CD4-positive, alpha-beta T cell treated with Interleukin-21 for 1 hour (primary cell): ENCODE measurements around the gene SORBS2.
"Not testable (repeated sequence)": the region's sequence is repeated elsewhere in the genome, so short reads cannot be mapped to it uniquely, and the experiment has no call there.

Source experiments
- DNase-seq: peaks from one replicate; pipeline ENCODE4 v3.0.0-alpha.2; 2020

The SORBS2 gene, protein sequence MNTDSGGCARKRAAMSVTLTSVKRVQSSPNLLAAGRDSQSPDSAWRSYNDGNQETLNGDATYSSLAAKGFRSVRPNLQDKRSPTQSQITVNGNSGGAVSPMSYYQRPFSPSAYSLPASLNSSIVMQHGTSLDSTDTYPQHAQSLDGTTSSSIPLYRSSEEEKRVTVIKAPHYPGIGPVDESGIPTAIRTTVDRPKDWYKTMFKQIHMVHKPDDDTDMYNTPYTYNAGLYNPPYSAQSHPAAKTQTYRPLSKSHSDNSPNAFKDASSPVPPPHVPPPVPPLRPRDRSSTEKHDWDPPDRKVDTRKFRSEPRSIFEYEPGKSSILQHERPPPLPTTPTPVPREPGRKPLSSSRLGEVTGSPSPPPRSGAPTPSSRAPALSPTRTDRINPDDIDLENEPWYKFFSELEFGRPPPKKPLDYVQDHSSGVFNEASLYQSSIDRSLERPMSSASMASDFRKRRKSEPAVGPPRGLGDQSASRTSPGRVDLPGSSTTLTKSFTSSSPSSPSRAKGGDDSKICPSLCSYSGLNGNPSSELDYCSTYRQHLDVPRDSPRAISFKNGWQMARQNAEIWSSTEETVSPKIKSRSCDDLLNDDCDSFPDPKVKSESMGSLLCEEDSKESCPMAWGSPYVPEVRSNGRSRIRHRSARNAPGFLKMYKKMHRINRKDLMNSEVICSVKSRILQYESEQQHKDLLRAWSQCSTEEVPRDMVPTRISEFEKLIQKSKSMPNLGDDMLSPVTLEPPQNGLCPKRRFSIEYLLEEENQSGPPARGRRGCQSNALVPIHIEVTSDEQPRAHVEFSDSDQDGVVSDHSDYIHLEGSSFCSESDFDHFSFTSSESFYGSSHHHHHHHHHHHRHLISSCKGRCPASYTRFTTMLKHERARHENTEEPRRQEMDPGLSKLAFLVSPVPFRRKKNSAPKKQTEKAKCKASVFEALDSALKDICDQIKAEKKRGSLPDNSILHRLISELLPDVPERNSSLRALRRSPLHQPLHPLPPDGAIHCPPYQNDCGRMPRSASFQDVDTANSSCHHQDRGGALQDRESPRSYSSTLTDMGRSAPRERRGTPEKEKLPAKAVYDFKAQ (N-terminal part only)

DNA sequence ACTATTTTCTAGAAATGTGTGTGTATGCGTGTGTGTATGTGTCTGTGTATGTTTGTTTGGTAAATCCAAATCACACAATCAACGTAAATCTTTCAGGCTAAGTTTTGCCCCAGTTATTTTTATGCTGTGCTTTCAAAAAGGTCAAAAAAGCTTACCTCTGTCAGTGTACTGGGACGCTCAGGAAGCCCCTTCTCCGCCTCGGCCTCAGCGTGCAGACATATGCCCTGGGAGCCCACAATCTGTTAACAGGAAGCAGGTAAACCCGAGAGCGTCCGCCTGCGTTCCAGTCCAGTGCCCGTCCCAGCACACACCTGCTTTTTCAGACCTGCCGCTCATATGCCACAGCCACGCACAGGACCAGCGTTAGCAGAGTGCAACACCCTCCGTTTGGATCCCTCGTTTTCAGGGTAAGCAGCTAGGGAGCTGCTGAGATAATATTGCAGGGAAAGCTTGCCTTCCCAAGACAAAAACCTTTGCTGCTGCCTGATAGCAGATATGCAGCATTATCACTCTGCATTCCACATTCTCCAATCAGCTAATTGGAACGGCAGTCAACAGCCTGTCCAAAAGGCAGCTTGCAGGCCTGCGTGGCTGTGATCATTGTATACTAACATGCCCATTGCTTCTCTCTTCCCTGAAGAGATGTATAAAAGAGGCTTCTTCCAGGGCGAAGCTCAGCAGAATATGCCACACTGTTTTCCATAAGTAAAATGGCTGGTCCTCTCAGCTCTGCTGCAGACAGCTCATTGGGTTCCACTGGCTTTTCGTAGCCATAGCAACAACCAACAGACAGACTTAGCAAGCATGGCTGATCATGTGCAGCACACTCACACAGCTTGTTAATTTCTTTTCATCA is at the start of gene SORBS2:
SORBS2 (minus strand) TSS at position 686 of the 856 bp plus-strand sequence. CDS start 121,623 bp downstream, outside the sequence.
- DNase-seq = no peak

DNA sequence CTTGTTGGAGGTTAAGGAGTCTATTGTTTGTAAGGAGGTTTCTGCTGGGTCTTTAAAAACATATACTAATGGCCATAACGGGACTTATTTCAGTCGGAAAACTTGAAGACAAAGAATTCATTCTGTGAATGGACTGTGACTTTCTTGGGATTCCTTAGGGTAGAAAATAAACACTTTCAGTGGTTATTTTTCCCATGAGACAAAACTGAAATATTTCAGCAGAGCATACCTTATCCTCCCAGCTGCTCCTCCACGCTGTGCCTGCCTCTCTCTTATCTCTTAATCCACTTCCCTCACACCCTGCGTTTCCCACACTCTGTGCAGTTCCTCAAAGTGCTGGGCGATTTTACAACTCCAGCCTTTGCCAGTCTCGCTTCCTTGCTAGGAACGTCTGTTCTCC is 47.1 kb upstream of the SORBS2 start:
- DNase-seq = no peak

DNA sequence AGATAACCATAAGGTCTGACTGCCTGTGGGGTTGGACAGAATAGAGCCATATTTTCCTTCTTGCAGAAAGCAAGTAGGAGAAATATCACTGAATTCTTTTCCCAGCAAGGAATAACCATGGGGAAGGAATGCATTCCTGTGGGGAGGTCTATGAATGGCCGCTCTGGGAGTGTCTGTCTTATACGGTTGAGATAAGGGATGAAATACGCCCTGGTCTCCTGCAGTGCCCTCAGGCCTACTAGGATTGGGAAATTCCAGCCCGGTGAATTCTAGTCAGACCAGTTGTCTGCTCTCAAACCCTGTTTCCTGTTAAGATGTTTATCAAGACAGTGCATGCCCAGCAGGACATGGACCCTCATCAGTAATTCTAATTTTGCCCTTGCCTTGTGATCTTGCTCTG is 45.6 kb upstream of the SORBS2 start:
- DNase-seq = not testable (repeated sequence)

DNA sequence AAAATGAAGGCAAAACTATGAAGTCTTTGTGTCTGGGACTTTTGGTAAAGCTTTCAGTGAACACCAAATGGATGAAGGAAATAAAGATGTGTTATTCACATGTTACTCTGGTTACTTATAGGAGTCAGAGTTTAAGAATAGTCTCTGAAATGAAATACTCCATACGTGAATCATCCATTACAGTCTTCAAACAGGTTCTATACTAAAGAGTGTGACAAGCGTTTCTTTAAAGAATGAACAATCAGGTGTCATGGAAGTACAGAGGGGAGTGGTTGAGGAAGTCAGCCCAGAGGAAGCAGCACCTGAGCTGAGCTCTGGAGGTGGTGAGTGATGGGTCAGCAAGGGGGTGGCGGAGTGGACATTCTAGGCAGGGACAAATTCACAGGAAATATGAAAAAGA is 41.8 kb upstream of the SORBS2 start:
- DNase-seq = no peak

DNA sequence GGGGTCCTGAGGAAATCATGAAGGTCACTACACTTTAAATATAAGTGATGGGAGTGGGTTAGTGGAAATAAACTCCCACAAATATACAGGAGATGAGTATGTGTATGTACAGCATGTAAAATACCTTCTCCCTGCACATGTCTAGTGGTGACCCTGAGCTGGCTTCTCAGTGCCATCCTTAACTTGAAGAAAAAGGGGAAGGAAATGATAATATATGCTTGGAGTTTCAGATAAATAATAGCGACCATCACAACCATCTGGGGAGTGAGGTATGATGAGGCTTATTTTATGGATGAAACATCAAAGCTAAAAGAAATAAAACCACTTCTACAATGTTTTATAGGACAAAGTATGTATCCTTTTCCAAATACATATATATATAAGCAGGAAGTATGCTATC is 41.0 kb upstream of the SORBS2 start:
- no peak for DNase-seq

DNA sequence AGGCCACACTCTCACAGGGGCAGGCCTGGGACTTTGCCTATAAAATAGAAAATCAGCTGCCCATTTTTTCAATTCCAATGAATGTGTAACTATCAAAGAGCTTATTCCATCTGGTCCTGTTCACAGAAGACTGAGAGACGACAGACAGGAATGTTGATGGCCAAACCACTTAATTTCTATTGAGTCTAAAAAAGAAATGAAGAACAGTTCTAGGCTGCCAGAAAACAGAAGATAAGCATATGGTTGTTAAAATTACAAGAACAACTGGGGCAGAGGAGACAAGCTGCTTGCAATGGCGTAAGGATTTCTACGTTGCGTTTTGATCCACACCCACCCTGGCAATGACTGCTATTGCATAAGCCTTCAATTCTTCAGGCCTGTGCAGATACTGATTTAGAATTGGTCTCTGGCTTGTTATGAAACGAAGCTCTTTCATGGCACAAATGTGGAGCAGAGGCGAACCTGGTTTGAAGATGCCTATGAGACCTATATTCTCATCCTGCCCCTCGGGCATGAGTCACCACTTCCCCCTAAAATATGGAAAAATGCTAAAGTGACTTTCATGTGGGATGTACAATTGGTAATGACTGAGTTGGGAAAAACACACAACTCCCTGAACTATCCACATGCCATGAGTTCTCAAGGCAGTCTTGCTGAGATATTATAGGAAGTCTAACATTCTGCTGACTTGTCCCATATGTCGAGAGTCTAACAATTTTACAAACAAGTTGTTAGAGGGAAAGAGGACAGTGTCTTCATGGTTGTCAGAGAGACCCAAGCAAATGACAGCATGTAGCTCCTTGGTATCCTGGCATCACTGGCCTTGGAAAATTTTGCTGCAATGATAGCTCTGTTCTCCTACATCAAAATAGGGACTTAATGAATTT is 37.9 kb upstream of the SORBS2 start:
- DNase-seq = no peak

DNA sequence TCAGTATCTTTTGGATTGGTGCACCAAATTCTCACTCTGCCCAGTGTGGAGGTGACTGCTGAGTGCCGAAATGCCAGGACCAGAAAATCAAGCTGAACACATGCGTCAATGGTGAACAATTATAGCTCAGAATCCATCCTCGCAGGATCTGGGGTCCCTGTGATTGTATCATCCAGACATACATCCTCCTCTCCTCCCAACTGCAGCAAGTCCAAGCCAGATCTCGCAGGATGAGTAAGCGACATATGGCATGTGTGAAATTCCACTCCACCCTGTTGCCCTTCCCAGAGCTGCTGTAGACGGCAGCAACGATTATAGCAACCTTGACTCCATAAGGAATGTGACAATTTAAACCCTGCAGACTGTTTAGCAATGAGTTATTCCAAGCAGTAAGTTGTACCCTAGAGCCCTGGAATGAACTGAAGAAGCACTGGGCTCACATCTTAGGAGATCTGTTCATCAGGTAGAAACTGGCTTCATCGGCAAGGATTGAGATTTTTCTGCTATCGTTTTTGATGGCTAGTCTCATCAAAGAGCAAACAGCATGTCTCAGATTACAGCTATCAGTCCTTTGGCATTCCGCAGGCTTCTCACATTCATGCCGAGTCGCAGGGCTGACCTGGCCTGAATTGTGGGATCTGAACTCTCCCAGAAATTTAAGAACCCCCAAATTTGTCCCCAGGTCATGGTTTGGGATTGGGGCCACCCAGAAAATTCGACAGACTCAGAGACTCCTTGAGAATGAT is 35.5 kb upstream of the SORBS2 start:
- no peak for DNase-seq

DNA sequence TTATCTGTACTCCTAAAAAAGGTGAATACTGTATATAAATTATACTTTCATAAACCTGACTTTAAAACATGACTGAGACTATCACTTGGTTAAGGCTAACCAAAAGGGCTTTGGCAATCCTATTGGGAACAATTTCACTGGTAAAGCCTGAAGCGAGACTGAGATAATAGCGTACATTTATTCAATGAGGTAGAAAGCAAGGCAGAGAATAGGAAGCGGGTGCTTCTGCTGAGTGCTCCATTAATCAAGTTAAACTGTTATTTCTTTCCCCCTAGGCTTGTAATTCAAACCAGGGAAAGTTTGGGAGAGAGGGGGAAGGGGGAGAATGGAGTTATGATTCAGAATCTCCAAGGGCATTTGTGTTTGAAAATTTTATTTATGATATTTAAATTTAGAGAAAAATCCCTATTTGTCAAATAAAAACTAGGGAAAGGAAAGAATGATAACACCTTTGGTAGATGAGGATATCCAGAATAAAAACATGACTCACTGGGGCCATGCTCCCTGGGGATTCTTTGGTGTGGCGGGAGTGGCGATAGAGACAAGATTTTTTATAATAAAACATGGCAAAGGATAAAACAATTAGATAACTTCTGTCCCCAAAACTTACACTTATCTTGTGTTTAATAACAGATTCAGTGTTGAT is 34.6 kb upstream of the SORBS2 start:
- no peak for DNase-seq

DNA sequence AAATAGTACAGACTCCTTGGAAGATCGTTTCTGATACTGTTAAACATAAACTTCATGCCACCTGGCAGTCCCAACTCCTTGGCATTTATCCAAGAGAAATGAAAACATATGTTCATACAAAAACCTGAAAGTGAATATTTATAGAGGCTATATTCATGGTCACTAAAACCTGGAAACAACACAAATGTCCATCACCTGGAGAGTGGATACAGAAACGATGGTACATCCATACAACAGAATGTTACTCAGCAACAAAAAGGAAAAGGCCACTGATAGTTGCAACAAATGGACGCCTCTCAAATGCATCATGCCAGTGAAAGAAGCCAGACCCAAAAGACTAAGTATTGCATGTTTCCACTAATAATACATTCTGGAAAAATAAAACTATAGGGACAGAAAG is 34.0 kb upstream of the SORBS2 start:
- no peak for DNase-seq

DNA sequence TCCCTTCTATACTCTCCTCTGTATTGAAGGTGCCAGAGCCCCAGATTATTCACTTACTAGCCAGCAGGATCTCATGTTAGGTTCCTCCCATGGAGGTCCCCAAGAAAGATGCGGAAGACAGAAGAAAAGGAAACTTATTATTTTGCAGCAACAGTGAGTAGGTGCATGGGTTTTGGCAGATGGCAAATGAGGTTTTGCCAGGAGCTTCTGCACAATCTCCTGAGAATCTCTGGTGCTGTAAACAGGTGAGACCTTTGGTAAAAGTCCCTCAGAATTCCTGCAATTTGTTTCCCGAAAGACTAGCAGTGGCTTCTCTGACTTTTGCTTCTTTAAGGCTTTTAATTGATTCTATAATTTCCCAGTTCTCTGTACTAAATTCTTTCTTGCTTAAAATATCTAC is 29.5 kb upstream of the SORBS2 start:
- DNase-seq = no peak

DNA sequence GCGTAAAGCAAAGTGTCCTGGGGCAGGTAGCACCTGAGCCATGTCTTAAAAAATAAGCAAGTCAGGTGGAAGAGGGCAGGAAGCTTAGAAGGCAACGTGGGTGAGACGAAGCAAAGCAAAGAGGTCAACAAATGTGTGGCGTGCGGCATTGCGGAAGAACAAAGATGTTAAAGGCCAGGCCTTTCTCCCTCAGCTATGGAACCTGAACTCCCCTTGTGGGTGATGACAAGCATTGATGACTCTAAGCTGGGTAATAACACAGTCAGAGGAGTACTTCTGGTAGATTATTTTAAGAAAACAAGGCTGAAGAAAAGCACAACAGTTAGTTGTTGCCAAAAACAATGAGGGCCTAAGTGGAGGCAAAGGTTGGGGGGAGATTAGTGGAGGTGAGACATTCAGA is 29.0 kb upstream of the SORBS2 start:
- no peak for DNase-seq

DNA sequence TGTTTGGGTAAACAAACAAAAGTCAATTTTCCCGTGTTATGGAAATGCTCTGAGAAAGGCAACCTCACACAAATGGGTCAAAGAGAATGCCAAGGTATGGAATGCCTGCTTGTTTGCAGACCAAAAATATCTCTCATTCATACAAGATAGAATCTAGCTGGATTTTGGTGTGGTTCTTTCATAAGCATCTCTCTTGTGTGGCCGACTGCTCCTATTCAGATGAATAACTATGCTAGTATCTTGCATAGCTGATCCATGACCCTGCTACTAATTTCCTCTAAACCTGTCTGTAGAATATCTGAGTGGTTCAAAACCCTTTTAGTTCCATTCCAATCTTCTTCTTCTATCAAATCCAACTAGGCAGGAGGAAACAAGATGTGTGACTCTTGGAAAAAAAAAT is 28.2 kb upstream of the SORBS2 start:
- DNase-seq = no peak

DNA sequence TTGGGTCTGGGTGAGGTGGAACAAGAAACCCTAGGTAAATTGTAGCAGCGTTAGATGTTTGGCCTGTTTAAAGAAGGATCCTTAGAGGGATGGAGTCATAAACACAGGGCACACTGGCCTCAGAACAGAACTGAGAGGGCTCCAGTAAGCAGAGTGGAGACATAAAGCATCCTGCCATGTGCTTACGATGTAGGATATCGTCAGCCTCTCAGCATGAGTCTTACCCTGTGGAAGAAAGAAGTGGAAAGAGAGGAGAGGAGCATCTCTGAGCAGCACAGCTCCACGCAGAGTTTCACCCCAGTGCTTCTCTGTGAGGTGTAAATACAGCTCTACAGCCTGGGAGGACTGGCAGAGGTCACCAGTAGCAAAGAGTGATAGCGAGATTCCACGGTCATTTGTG is 27.8 kb upstream of the SORBS2 start:
- no peak for DNase-seq

DNA sequence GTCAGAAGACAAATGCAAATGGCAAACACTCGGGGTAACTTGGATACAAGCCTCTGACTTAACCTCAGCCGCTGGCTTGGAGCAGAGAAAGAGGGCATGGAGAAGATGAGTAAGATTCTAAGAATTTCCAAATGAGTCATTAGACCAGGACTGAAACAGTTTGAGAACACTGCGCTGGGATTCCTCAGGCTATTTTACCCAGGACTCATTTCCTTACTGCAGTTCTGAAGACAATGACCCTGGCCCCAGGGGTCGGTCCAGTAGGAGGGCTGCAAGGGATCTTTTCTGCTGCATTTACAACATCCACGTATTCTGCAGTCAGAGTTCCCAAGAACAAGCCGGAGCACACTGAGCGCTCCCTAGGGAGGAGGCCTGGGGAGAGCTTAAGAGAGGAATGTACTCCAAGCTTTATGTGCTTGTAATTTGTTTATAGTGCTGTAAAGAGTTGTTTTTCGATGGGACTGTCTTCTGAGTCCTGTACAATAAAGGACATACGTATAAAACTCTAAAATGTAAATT is 27.3 kb upstream of the SORBS2 start:
- no peak for DNase-seq

DNA sequence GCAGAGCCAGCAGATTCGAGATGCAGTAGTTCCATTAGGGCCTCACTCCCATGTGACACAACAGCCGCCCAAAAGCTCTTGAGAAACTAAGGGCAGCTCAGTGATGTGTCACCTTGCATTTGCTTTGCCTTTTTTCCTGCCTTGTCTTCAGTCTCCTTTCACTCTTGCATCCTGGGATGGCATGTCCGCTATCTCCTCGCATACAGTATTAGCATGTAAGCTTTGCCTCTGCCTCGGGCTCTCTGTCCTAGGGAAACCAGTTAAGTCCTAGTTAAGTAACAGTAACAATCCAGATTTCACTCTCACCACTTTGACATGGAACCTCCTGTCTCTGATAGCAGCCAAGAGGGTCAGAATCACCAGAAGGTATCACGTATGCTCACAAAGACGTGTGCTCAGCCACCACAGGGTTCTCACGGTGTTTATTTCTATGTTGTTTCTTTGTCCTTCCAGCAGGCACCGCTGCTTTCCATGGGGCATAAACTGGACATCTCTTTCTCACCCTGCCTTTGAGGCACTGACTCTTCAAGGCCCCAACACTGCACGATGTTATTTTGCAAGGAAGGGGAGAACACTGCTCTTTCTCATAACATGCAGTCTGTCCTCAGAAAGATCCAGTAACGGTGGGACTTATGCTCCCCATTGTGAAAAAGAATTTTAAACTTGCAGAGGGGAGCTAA is 26.7 kb upstream of the SORBS2 start:
- no peak for DNase-seq

DNA sequence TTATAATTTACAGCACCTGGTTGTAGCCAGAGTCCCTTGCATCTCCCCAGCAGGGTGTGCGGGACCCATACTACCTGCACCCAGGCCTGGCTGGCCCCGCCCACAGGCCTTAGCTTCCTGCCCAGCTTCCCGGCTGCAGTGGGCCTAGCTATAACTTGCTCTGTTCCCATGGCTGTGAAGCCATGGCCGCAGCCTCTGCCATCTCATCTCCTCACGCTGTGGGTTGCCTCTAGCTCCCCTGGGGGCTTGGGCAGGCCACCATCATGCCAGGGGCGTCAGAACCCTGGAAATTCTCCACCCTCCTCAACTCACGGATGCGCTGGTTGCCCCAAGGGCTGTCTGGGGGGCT is 26.1 kb upstream of the SORBS2 start:
- no peak for DNase-seq

DNA sequence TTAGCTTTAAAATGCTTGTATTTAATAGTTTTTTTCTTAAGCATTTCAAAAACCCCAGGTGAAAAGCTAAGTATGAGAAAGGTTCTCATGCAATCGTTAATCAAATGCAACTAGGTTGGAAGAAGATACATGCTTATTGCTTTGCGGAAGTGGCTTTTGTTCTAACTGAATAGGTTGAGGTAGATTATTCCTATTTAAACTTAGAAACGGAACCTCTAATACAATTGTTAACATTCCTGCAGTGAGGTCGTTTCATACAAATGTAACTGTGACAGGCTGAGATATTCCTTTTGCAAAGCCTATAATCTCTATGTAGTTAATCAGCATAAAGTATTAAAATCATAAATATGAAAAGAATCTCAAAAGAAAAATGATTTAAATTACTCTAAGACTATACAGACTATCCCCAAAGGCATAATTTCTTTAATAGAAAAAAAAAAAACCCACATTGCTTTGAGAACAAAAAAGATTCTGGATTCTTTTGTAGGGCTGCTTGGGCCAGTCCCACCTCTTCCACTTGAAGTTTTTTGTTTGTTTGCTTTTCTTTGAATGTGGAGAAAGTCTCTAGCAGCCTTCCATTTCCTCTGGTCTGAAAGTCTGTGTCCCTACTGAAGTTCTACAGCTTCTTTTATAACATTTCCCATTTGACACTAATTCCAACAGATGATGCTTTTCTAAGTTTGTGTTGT is 25.6 kb upstream of the SORBS2 start:
- no peak for DNase-seq

DNA sequence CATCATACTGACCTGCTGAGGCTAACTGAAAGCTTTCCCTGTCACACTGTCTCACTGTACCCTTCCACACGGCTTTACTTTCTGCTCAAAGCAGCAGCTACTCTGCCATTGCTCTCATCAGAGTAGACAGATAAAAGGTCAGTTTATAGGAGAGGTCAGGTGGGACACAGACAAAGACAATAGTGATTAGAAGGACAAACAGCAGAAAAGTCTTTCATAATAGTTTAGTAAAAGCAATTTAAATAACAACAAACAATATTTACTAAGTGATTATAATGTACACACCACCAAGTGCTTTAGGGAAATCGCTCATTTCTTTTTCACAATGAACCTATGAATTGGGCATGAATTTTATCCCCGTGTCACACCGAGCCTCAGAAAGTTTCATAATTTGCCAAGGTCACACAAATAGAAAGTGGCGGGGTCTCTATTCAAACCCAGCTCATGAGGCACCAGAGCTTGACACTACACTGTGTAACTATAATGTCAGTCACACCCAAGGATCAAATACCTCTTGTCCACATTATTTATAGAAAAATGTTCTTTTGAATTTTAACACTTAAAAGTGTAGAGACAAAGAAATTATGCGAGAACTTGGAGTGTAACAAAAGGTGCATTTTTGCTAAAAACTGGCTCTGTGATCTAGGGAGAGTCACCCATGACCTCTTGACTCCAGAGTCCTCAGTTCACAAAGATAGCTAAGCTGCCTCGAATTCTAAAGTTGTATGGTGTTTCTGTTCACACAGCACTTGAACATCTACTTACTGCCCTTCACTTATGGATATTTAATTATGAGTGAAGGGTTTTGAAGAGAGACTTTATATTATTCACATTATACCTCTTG is 24.5 kb upstream of the SORBS2 start:
- DNase-seq = no peak
